ENCODE results near the gene RAB13.
A peak's percentile ranks its signal among the peaks of the same experiment; 100 is the strongest.
"Not testable (repeated sequence)": the region's sequence is repeated elsewhere in the genome, so short reads cannot be mapped to it uniquely, and the experiment has no call there.

Gene RAB13

DNA sequence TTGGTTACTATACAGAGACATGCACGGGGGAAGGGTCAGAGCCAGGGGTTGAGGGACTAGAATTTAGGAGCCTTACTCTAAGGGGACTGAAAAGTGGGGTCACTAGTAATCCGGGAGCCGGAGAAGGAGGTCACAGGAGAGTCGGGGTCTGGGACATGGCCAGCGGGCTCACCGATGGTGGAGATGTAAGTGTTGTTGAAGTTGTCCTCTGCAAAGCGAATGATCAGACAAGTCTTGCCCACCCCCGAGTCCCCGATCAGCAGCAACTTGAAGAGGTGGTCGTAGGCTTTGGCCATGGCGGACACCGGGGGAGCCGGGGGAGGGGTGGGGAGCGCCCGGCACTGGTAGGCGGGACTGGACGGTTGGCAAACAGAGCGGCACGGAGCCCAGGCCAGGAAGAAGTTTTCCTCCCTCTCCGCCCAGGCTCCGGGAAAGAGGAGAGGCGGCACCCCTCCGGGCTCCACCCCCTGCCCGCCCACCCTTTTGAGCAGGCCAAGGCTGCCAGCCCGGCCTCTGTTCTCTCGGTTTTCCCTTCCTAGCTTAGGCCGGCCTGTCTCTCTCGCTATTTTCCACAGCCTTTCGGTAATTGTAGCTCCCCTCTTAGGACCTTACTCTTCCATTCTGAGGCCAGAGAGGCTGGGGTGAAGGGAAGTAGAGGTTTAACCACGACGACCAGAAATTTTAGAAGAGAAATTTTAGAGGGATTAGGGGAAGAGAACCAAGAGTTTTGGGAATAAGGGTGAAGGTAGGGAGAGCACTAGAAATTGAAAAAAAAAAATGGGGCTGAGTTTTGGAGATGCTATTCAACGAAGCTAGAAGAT is at the start of gene RAB13:
TSS of gene RAB13 (minus strand) at position 399 of the 821 bp plus-strand sequence. CDS start at position 296, 103 bp downstream.
- no peak for DNase-seq

DNA sequence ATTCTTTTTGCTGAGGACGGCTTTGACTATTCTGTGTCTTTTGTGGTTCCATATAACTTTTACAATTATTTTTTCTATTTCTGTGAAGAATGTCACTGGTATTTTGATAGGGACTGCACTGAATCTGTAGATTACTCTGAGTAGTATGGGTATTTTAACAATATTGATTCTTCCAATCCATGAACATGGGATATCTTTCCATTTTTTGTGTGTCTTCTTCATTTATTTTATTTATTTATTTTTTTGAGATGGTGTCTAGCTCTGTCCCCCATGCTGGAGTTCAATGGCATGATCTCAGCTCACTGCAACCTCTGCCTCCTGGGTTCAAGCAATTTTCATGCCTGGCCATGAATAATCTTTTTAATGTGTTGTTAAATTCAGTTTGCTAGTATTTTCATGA is 47.6 kb upstream of the RAB13 start:
- not testable (repeated sequence) for DNase-seq

DNA sequence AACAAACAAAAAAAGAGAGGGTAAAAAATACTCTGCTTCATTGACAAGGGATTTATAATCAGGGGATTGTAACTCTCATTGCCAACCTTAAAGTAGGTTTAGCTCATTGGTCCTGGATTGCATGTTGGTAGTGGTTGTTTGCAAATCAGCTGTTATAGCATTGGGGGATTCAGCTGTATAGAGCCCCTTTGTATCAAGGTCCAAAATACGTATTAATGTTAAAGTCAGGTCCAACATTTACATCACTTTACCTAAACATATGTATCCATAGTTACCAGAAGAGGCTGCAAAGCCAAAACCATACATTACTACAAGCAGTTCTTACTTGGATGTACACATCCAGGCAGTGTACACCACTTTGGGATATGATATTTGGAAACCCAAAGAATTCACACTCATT is 33.8 kb upstream of the RAB13 start:
- no peak for DNase-seq

DNA sequence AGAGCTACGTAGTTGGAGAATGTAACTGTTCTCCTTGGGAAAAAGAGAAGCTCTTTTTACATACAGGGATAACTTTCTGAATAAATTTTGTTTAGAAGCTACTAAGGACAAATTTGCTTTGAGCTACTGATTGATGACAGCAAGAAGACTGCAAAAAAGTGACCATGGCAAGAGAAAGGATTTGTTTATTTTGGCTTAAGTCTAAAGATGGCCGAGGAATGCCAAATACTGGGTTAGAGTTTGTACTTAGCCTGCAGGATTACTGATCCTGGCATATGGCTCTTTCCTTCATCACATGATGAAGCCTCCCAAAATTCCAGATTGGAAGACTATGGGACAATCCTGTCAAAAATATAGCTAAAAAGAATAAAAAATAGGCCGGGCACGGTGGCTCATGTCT is 33.1 kb upstream of the RAB13 start:
- no peak for DNase-seq

DNA sequence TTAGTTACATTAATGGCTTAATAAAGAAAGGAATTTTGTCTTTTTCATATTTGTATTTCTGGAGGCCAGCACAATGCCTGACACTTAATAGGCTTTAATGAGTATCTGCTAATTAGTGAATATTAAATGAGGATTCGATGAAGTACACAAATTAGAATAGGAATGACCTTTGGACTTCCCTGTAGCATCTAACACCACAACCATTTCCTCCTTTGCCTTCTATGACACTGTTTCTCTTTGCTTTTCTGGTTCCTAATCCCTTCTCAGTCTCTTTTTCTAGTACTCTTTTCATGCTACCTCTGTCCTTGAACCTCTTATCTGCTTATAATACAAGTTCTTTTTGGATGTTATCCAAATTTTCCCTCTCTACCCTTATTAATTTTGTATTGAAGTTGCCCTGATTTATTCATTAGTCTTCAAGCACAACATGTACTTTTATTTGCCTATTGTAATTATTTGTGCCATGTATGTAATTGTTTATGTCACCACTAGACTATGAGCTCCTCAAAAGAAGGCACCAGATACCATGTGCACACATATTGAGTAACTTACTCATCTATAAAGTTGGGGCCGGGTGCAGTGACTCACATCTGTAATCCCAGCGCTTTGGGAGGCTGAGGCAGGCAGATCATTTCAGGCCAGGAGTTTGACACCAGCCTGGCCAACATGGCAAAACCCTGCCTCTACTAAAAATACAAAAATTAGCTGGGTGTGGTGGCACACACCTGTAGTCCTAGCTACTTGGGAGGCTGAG is 28.2 kb upstream of the RAB13 start:
- no peak for DNase-seq

DNA sequence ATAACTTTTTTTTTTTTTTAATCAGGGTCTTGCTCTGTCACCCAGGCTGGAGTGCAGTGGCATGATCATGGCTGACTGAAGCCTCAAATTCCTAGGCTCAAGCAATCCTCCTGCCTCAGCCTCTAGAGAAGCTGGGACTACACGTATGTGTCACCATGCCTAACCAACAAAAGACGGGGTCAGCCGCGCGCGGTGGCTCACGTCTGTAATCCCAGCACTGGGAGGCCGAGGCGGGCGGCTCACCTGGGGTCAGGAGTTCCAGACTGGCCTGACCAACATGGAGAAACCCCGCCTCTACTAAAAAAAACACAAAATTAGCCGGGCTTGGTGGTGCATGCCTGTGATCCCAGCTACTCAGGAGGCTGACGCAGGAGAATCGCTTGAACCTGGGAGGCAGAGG is 26.4 kb upstream of the RAB13 start:
- not testable (repeated sequence) for DNase-seq

DNA sequence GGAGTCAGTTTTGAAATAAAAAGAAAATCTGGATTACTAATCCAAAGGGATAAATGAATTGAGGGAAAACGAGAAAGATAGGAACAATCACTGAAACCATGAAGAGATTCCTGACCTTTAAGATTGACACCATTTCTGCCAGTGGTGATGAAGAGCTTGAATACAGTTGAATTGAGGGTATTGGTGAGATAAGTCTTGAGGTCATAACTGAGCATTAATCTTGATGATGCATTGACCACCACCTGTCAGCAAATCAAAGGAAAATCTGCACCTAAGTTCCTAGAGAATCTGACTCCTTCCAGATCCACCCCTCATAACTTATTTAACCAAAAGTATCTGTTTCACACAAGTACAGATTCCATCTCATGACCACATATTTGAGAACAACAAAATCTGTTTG is 26.0 kb upstream of the RAB13 start:
- no peak for DNase-seq

DNA sequence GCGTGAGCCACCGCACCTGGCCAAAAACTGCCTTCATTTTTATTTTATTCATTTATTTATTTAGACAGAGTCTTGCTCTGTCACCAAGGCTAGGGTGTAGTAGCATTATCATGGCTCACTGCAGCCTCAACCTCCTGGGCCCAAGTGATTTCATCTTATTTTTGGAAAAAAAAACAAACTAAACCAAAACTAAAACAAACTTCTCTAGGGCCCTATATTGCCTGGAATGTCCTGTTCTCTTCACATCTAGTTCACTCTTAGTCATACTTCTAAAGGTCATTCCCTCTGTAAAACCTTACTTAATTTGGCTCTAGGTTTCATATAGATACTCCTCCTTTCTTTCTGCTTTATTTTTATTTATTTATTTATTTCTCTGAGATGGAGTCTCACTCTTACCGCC is 20.0 kb upstream of the RAB13 start:
- no peak for DNase-seq

DNA sequence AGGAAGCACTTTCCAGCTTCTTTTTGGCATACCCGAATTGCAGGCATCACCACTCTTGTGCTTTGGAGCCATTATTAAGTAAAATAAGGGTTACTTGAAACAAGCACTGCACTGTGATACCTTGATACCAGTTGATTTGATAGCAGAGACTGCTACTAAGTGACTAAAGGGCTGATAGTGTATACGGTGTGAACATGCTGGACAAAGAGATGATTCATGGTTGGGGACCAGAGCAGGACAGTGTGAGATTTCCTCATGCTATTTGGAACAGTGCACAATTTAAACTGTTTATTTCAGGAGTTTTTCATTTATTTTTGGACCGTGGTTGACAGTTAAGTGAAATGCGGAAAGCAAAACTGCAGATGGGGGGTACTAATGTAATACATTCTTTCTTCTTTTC is 14.3 kb upstream of the RAB13 start:
- no peak for DNase-seq

DNA sequence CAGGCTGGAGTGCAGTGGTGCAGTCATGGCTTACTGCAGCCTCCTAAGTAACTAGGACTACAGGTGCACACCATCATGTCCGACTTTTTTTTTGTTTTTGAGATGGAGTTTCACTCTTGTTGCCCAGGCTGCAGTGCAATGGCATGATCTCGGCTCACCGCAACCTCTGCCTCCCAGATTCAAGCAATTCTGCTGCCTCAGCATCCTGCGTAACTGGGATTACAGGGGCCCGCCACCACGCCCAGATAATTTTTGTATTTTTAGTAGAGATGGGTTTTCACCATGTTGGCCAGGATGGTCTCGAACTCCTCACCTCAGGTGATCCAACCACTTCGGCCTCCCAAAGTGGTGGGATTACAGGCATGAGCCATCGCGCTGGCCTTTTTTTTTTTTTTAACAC is 10.7 kb upstream of the RAB13 start:
- DNase-seq: not testable (repeated sequence)

DNA sequence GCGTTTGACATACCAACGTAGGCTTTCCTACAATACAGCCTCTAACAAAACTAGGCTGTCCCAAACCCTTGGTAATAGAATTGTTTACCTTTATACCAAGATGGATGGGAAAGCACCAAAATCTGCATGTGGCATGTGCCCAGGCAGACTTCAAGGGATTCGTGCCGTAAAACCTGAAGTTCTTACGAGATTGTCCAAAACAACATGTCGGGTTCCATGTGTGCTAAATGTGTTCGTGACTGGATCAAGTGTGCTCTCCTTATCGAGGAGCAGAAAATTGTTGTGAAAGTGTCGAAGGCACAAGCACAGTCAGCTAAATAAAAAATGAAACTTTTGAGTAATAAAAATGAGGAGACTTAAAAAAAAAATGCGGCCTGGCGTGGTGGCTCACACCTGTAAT is 9.5 kb upstream of the RAB13 start:
- no peak for DNase-seq

DNA sequence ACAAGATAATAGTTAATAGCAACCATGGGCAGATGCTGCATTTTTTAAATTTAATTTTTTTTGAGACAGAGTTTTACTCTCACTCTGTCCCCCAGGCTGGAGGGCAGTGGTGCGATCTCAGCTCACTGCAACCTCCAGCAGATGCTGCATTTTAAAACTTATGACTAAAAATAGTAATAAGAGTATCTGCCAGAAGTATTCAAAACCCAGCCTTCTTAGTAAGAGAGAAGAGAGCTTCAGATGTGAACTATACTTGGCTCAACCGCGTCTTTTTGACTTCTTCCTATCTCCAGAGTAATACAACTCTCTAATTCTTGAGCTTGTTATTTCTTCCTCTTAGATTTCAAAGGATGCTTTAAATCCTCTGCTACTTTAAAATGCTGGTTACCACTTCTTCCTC is 9.1 kb upstream of the RAB13 start:
- no peak for DNase-seq

DNA sequence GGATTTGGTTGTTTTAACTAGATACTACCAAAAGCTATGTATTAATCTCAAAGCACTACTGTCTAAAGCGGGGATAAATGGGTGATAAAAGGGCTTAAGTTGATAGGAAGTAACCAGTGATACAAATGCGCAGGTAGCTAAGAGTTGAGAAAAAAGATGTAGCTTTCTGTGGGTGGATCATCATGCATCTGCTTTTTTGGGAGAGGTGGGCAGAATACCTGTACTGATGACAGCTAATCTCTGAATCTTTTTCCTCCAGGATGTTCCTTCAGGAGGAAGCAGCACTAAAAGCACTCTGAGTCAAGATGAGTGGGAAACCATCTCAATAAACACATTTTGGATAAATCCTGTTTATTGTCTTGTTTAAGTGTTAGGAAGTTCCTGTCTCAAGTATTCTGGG is 5.7 kb upstream of the RAB13 start:
- no peak for DNase-seq

DNA sequence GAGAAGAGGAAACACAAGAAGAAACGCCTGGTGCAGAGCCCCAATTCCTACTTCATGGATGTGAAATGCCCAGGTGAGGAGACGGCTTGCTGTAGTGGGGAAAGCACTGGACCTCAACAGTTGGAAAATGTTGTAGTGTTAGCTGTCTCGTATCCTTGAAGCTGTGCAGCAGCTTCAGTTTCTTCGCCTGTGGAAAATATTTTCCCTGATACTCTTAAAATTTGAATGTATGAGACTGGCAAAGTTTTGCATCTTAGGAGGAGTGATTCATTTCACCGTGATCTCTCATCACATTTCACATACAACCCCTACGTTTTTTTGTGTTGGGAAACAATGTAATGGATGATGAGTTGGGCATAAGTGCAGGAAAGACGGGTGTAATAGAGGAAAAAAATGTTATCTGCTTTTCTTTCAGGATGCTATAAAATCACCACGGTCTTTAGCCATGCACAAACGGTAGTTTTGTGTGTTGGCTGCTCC is 5.1 kb upstream of the RAB13 start:
- no peak for DNase-seq

DNA sequence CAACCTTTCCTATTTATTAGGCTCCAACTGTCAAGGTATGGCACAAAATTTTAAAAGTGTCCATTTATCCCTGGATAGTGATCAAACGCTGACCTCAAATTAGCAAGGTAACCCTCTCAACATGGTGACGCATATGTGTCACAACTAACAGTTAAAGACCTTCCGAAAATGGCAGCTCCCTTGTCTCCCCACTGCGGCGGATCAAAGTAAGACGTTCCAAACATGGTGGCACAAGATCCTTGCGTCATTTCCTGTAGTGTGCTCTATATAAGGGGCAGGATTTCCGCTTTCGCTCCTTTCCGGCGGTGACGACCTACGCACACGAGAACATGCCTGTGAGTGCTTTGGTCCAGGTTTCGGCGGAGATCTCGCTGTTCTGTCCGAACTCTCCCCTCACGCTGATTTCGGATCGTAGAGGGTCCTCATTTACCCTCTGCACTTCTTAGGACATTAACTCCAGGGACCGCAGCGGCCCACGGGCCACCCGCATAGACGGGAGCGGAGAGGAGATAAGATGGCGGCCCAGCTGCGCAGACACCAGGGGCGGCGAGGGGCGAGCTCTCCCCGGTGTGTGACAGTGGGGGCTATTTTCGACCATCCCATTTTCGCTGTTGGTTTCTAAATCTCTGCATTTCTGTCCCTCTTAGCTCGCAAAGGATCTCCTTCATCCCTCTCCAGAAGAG is 4.5 kb upstream of the RAB13 start, which contains the start of gene RPS27:
TSS of gene RPS27 (plus strand) at position 295 of the 683 bp plus-strand sequence. CDS start at position 330, 35 bp downstream.
- DNase-seq: peak; percentile 98

DNA sequence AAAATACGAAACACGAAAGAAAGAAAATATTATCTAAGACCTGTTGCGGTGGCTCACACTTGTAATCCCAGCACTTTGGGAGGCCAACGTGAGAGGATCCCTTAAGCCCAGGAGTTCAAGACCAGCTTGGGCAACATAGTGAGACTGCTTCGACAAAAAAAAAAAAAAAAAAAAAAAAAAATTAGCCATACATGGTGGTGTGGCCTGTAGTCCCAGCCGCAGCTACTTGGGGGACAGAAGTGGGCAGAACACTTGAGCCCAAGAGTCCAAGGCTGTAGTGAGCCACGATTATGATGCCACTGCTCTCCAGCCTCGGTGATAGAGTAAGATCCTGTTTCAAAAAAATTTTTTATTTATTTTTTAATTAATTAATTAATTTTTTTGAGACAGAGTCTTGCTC is 1.5 kb upstream of the RAB13 start:
- DNase-seq: no peak

DNA sequence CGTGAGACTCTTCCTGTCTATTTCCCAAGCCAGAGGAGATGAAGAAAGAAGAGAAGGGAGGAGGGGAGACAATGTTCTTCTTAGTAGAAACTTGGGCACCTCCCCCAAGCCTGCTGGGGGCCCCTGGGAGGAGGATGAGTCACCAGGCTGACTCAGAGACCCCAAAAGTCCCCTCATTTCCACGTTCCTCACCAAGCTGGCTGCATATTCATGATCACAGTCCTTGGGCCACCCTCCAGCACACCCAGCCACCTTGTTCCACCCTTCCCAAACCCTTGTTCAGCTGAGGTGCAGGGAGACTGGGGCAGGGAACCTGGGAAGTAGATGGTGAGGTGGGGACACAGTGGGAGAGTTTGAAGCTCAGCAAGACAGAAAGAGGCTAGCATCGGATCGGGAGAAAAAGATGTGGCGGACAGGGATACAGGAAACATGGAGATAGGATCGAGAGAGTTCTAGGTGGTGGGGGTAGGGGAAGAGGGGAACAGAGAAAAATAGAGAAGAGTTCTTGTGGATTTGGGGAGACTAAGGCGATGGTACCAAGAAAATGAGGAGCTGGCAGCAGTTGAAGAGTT is 712 bp downstream of the RAB13 start:
- no peak for DNase-seq

DNA sequence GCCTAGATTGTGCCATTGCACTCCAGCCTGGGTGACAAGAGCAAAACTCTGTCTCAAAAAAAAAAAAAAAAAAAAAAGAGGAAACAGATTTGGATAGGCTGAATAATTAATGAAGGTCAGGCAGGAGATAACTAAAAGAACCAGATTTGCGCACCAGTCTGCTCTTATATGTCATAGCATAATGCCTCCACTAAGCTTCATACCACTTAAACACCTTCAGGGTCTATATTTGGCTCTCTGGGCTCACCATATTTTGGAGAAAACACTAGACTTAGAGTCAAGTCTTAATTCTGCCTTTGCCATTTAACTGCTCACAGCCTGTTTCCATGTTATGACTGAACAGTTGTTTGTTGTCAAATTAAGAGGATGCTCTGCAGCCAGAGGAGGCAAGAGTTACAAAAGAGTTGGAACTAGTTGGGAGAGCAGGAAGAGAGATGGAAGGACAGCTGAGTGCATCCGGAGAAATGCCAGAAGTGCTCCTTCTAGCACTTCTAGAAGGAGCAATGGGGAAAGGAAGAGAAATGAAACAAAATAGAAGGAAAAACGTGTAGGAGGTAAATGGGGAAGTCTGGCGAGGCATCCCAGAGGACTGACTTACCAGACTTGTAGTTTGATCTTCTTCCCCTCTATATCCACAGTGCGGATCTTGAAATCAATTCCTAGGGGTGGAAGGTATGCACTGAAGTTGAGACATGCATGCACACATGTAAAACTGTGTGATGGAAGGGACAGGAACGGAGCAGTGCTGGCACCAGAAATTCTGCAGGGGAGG is 1.8 kb downstream of the RAB13 start:
- DNase-seq: no peak

DNA sequence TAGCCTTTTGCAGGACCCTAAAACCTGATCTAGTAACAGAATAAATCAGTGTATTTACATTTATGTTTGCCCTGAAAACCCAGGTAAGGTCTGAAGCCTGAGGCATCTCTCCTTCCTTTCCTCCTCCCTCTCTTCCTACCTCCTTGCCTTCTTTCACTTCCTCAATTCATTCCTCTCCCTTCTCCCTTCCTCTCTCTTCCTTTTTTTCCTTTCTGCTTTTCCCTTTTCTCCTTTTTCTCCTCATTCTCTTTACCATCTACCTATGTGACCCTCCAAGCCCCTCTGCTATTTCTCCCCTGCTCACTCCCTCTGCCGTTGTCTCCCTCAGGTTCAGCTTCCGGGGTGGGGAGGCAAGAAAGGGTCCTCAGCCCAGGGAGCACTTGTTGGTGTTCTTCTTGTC is 4.4 kb downstream of the RAB13 start:
- DNase-seq: not testable (repeated sequence)

DNA sequence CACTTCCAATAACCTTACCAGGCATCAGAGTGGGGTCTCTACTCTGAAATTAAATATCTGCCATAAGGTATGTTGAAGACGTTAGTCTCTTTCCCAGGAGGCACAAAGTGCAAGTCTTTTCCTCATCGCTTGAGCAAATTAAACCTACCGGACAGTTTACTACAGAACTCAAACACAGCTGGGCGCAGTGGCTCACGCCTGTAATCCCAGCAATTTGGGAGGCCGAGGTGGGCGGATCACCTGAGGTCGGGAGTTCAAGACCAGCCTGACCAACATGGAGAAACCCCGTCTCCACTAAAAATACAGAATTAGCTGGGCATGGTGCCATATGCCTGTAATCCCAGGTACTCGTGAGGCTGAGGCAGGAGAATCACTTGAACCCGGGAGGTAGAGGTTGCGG is 7.0 kb downstream of the RAB13 start:
- DNase-seq: not testable (repeated sequence)

DNA sequence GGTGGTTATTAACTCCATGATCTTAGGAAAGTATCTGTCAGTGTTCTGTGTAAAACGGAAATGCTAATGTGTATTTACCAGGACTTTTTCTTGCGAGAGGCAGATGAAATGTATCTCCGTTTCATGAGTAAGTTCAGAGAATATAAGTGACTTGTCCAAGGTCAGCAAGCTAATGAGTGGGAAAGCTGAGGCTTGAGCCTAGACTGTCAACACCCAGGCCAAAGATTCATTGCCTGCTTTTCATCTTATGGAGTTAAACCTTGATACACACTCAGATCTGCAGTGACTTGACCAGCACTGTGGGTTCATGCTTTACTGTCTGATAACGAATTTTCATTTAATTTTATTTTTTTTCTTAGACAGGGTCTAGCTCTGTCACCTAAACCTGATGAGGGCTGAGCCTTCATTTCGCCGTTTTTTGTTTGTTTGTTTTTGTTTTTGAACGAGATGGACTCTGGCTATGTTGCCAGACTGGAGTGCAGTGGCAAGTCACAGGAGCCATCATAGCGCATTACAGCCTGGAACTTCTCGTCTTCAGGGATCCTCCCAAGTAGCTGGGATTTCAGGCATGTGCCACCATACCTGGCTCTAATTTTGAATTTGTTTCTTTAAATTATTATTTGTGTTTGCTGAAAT is 7.7 kb downstream of the RAB13 start:
- no peak for DNase-seq
